Measurements from ENCODE around the gene CDC14B.

GRCh38 chr9:96585426-96585825 lies 34.2 kb downstream of the CDC14B start:
- TF ChIP-seq CTCF (IDR thresholded peaks at IDR 0.05) (no peak), POLR2A (IDR thresholded peaks at IDR 0.05) (no peak)

All from upper lobe of left lung (tissue), 4 donors.